C1 segment of cervical spinal cord (tissue), 14 donors: ENCODE measurements around the gene GALK2.
"Not testable (repeated sequence)": the region's sequence is repeated elsewhere in the genome, so short reads cannot be mapped to it uniquely, and the experiment has no call there.

Experiments used
- DNase-seq, 14 donors: peaks; one replicate each; lab custom pipeline; 2025; lab: John Stamatoyannopoulos, UW

Gene GALK2

DNA sequence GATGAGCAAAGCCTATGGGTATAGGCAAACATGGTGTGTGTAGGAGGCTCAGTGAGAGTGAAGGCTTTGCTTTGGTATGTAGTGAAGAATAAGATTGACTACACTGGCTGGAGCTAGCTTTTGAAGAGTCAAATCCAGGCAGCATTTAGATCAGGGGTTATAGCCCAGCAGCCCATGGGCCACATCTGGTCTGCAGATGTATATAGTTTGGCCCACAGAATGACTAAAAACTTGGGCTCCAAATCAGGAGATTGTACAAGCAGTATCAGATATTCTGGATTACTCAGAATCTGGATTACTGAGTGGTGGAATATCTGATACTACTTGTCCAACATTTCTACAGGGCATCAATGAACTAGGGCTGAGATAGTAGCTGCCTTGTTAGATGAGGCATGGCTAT, 160.1 kb downstream of the GALK2 start:
- no peak for DNase-seq

DNA sequence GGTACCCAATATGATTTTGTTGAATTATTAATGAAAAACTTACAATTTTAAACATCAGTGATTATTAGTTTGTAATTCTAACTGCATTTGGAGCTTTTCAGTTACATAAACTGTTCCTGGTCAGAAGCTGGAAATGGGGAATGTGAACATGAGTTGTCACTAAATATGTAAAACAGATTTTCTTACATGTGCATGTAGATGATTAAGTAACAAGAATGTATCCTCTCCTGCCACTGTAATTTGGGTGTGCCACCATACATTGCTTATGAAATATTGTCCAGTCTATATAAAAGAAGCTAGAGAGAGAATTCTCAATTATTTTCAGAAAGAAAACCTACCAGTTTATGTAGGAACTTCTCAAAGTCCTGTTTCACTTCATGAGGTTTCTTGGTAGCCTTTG, 161.4 kb downstream of the GALK2 start:
- DNase-seq, result no peak

DNA sequence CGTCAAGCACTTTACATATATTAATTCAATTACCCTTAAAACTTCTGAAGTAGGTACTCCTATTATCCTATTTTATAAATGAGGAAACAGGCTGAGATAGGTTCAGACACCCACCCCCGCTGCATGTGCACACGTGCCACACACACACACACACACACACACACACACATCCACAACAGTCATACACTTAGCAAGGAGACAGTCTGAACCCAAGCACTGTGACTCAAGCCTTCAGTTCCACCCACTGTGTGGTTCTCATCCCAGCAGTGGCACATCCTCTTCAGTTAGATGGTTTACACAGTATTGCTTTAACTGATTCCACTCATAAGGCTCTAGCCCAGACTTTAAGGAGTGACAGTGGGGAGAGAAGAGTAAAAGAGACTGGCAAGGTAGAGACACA, 161.9 kb downstream of the GALK2 start:
- no peak for DNase-seq

DNA sequence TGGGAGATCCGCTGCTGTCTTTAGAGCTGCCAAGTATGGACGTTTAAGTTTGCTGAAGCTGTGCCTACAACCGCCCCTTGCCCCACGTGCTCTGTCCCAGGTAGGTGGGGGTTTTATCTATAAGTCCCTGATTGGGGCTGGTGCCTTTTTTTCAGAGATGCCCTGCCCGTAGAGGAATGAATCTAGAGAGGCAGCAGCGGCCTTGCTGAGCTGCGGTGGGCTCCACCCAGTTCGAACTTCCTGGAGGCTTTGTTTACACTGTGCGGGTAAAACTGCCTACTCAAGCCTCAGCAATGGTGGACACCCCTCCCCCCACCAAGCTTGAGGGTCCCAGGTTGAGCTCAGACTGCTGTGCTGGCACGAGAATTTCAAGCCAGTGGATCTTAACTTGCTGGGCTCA, 169.6 kb downstream of the GALK2 start:
- DNase-seq, result no peak

DNA sequence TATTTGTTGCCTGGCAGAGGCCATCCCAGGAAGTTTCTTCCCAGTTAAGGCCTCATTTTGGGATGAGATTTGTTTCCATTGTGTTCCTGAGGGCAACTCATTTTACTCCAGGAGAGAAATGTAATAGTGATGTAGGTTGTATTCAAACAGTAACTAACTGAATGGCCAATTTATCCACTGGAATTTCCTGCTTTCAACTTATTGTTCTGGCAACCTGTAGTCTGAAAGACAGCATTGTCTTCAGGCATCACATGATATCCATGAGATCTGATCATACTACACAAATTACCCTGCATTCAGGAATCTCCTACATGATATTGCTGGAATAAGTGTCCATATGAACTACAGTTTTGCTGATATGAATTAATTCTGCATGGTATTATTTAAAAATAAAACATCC, 173.5 kb downstream of the GALK2 start:
- no peak for DNase-seq

DNA sequence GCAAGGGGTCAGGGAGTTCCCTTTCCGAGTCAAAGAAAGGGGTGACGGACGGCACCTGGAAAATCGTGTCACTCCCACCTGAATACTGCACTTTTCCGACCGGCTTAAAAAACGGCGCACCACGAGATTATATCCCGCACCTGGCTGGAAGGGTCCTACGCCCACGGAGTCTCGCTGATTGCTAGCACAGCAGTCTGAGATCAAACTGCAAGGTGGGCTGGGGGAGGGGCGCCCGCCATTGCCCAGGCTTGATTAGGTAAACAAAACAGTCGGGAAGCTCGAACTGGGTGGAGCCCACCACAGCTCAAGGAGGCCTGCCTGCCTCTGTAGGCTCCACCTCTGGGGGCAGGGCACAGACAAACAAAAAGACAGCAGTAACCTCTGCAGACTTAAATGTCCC, 184.4 kb downstream of the GALK2 start:
- DNase-seq, result not testable (repeated sequence)

DNA sequence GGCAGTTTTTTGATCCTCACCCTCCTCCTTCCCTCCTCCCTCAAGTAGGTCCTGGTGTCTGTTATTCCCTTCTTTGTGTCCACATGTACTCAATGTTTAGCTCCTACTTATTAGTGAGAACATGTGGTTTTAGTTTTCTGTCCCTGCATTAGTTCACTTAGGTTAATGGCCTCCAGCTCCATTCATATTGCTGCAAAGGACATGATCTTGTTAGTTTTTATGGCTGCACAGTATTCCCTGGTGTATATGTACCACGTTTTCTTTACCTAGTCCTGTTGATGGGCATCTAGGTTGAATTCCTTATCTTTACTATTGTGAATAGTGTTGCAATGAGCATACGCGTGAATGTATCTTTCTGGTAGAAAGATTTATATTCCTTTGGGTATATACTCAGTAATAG, 191.3 kb downstream of the GALK2 start:
- no peak for DNase-seq

DNA sequence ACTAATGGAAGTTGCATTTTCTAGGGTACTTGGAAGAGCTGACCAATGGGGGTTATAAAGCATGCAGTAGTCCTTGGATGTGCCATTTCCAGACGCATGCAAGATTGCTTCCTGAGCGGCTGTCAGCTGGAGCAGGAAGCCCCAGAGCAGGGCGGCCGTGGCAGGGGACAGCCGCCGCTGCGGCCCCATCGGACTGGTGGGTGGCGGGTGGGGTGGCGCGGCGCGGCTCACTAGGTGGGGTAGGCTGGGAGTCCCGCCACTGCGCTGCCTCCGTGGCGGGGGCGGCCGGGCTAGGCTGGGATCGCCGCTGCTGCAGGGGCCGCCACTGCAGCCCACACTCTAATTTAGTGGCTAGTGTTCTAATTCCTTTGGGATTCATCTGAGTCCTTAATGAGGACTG, 196.4 kb downstream of the GALK2 start:
- no peak for DNase-seq

DNA sequence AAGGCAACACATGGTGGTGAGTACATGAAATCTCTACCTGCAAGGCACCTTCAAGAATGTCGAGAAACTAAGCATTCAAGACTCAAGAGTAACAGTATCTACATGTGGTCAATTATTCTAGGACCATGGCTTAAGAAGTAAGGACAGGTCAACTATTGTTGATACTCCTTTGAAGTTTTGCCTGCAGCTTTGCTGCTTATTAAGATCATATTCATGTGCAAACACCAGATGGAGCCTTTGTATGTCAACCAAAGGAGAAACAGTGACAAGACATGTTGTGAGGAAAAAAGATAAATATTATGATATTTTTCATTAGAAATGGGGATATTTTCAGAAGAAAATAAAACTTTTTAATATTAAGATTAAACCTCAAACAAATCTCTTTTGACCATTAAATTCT, 200.7 kb downstream of the GALK2 start:
- no peak for DNase-seq

DNA sequence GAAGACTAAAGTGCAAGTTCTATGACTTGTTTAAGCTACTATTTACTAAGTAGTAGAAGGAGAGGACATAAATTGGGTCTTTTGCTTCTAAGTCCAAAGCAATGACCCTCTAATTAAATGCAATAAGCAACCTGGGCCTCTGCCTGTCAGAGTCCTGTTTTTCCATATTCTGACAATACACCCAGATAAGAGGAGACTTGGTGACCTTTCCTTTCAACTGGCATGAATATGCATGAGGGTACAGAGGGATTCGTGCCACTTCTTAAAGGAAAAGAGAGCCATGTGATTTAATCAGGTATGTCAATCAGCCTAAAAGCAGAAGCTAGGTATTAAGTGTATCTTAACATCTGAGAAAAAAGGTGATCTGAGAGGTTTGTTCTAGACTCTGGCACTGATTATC, 202.3 kb downstream of the GALK2 start:
- DNase-seq, result no peak

DNA sequence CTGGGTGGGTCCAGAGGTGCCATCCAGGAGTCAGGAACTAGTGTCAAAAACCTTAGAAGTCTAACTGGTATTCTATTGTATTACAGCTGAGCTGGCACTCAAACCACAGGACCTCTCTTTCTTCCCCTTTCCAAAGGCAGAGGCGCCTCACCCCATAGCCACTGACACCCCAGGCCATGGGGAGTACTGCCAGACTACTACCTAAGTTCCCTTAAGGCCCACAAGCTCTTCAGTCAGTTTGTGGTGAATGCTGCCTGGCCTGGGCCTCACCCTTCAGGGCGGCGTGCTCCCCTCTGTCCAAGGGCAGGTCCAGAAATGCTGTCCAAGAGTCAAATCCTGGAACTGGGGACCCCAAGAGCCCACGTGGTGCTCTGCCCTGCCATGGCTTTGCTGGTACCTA, 209.9 kb downstream of the GALK2 start:
- DNase-seq, result no peak

DNA sequence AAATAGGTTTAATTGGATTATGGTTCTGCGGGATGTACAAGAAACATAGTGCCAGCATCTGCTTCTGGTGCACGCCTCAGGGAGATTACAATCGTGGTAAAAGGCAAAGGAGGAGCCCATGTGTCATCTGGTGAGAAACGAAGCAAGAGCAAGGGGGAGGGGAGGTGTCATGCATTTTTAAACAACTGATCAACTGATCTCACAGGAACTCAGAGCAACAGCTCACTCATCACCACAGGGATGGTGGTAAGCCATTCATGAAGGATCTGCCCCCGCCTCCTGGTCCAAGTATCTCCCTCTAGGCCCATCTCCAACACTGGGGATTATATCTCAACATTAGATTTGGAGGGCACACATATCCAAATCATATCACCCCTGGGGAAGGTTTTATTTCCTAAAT, 210.9 kb downstream of the GALK2 start:
- DNase-seq, result no peak
